OCI-LY1 (cell line): ENCODE results near the gene IL1R2.

ENCODE experiments used
- H2AFZ ChIP-seq: fragments of 200-600 bp; sonication (generic), shearing (Covaris generic); 2 replicates; pipeline ENCODE4 v1.6.0; 2014; ENCODE audit warnings: antibody characterized with exemption, mild to moderate bottlenecking, low read length
- H3F3A ChIP-seq: fragments of 200-600 bp; sonication (generic), shearing (Covaris generic); 2 replicates; pipeline ENCODE4 v1.6.0; 2014; ENCODE audit warnings: mild to moderate bottlenecking, antibody characterized with exemption, low read length, moderate library complexity; ENCODE audit not compliant: insufficient read depth
- H3K27ac ChIP-seq: fragments of 200-600 bp; sonication (generic); 2 replicates; pipeline ENCODE4 v1.5.1; 2014; ENCODE audit warnings: low read length, mixed run types, mild to moderate bottlenecking, low read depth; ENCODE audit not compliant: poor library complexity, severe bottlenecking
- H3K27me3 ChIP-seq: fragments of 200-600 bp; sonication (generic); 2 replicates; pipeline ENCODE4 v1.6.0; 2014; ENCODE audit warnings: antibody characterized with exemption, mild to moderate bottlenecking, low read length, moderate library complexity; ENCODE audit not compliant: insufficient read depth
- H3K36me3 ChIP-seq: fragments of 200-600 bp; sonication (generic); 2 replicates; pipeline ENCODE4 v1.6.1; 2014; ENCODE audit warnings: mild to moderate bottlenecking, antibody characterized with exemption, low read length, moderate library complexity, mixed read lengths; ENCODE audit not compliant: insufficient read depth
- H3K4me1 ChIP-seq: fragments of 200-600 bp; sonication (generic); 2 replicates; pipeline ENCODE4 v1.5.1; 2014; ENCODE audit warnings: mild to moderate bottlenecking, low read length, moderate library complexity; ENCODE audit not compliant: insufficient read depth, severe bottlenecking
- H3K4me2 ChIP-seq: fragments of 200-600 bp; sonication (generic), shearing (Covaris generic); 2 replicates; pipeline ENCODE4 v1.6.1; 2014; ENCODE audit warnings: low read length
- H3K4me3 ChIP-seq: fragments of 200-600 bp; sonication (generic); 2 replicates; pipeline ENCODE4 v1.5.1; 2014; ENCODE audit warnings: low read length, low read depth, mild to moderate bottlenecking, mixed read lengths; ENCODE audit not compliant: poor library complexity, severe bottlenecking
- H3K79me2 ChIP-seq: fragments of 200-600 bp; shearing (Covaris generic); 2 replicates; pipeline ENCODE4 v1.6.1; 2016; ENCODE audit warnings: mixed run types, low read length, mixed read lengths; ENCODE audit not compliant: insufficient read depth
- H3K9ac ChIP-seq: fragments of 200-600 bp; sonication (generic), shearing (Covaris generic); 2 replicates; pipeline ENCODE4 v1.6.1; 2014; ENCODE audit warnings: mild to moderate bottlenecking, low read length, mixed read lengths
- H3K9me2 ChIP-seq: fragments of 200-600 bp; sonication (generic), shearing (Covaris generic); 2 replicates; pipeline ENCODE4 v1.6.1; 2014; ENCODE audit warnings: low read depth, mild to moderate bottlenecking, low read length, mixed read lengths
- H3K9me3 ChIP-seq: fragments of 200-600 bp; shearing (Covaris generic); 2 replicates; pipeline ENCODE4 v1.6.1; 2014; ENCODE audit warnings: low read length, mixed read lengths
- H4K20me1 ChIP-seq: fragments of 200-600 bp; sonication (generic), shearing (Covaris generic); 2 replicates; pipeline ENCODE4 v1.6.0; 2016; ENCODE audit warnings: mild to moderate bottlenecking, low read length; ENCODE audit not compliant: insufficient read depth
- EZH2 ChIP-seq: fragments of 200-600 bp; sonication (generic), shearing (Covaris generic); IDR thresholded peaks from 2 replicates; pipeline ENCODE4 v1.8.0; 2017; ENCODE audit warnings: borderline replicate concordance, mixed run types, mild to moderate bottlenecking, antibody characterized with exemption, low read length, moderate library complexity, mixed read lengths
- TF ChIP-seq, protein P1 (sequence below): fragments of 200-600 bp; sonication (generic), shearing (Covaris generic); IDR thresholded peaks from 2 replicates; pipeline ENCODE4 v1.5.1; 2017; ENCODE audit warnings: mild to moderate bottlenecking, antibody characterized with exemption, low read length, moderate library complexity, mixed read lengths

Gene IL1R2

GRCh38 chr2:101962309-101962708 is 29.5 kb upstream of the IL1R2 start:
- Histone ChIP-seq H2AFZ (no peak overlapping the region), H3K27ac (no peak overlapping the region), H3K36me3 (no peaks in the 10 kb centered on the region), H3K79me2 (no peaks in the 10 kb centered on the region), H3K4me3 (no peak overlapping the region), H3K27me3 (0 out of 2 replicates have a peak, but pooled peaks cover 3% of the 10 kb centered on the region), H3K9ac (no peak overlapping the region), H3K4me2 (no peak overlapping the region), H3F3A (no peaks in the 10 kb centered on the region), H3K9me3 (no peaks in the 10 kb centered on the region), H4K20me1 (no peaks in the 10 kb centered on the region), H3K4me1 (no peaks in the 10 kb centered on the region), H3K9me2 (no peaks in the 10 kb centered on the region)
- TF ChIP-seq, protein P1, sequence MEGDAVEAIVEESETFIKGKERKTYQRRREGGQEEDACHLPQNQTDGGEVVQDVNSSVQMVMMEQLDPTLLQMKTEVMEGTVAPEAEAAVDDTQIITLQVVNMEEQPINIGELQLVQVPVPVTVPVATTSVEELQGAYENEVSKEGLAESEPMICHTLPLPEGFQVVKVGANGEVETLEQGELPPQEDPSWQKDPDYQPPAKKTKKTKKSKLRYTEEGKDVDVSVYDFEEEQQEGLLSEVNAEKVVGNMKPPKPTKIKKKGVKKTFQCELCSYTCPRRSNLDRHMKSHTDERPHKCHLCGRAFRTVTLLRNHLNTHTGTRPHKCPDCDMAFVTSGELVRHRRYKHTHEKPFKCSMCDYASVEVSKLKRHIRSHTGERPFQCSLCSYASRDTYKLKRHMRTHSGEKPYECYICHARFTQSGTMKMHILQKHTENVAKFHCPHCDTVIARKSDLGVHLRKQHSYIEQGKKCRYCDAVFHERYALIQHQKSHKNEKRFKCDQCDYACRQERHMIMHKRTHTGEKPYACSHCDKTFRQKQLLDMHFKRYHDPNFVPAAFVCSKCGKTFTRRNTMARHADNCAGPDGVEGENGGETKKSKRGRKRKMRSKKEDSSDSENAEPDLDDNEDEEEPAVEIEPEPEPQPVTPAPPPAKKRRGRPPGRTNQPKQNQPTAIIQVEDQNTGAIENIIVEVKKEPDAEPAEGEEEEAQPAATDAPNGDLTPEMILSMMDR: no peak
- TF ChIP-seq EZH2: no peak

- no peak overlapping the region for H3K9ac ChIP-seq
- H3K9me2 ChIP-seq: no peaks in the 10 kb centered on the region
- no peaks in the 10 kb centered on the region for H3K36me3 ChIP-seq
- H3K4me1 ChIP-seq: no peaks in the 10 kb centered on the region
- H3K9me3 ChIP-seq: no peaks in the 10 kb centered on the region
- no peak overlapping the region for H3K27ac ChIP-seq
- H4K20me1 ChIP-seq: no peaks in the 10 kb centered on the region
- H3K79me2 ChIP-seq: no peaks in the 10 kb centered on the region
- no peak overlapping the region for H3K4me3 ChIP-seq
- no peak for TF ChIP-seq EZH2
- TF ChIP-seq, protein P1: no peak
- H3F3A ChIP-seq: no peaks in the 10 kb centered on the region
- no peak overlapping the region for H3K4me2 ChIP-seq
- no peak overlapping the region for H2AFZ ChIP-seq
- 0 out of 2 replicates have a peak, but pooled peaks cover 3% of the 10 kb centered on the region for H3K27me3 ChIP-seq
These were observed 28.6 kb upstream of the IL1R2 start for GRCh38 chr2:101963198-101963597.

GRCh38 chr2:101967826-101968513 is 23.8 kb upstream of the IL1R2 start:
- Histone ChIP-seq H3K27ac (no peak overlapping the region), H3K36me3 (no peaks in the 10 kb centered on the region), H2AFZ (no peak overlapping the region), H3K9me3 (no peaks in the 10 kb centered on the region), H3K4me3 (no peak overlapping the region), H4K20me1 (no peaks in the 10 kb centered on the region), H3K4me2 (no peak overlapping the region), H3K9me2 (no peaks in the 10 kb centered on the region), H3K27me3 (no peaks in the 10 kb centered on the region), H3K9ac (no peak overlapping the region), H3F3A (no peaks in the 10 kb centered on the region), H3K79me2 (no peaks in the 10 kb centered on the region), H3K4me1 (no peaks in the 10 kb centered on the region)
- TF ChIP-seq, protein P1: no peak
- no peak for TF ChIP-seq EZH2
